ENCODE data around the gene GATAD2A. TPM values are rescaled to one million over a fixed set of nuclear protein-coding genes. Genes with fewer than 3 reads are reported as not detected.

The GATAD2A gene
- total and polyA plus RNA-seq, 2 of the 13 experiments (the other 11 are each of a cell fraction or from before 2014, with no cell fraction given), result 16.8 to 28.6 TPM

- CTCF ChIA-PET (ENCODE audit: low intra/inter-chr PET ratio, low total read pairs), result no interaction called here
- peak; percentile 73 for ATAC-seq
- Histone ChIP-seq H3K4me2 (ENCODE audit: low read depth, low read length) (no peak overlapping the region), H4K20me1 (ENCODE audit: insufficient read depth, low read length) (no peaks in the 10 kb centered on the region), H3K9ac (ENCODE audit: insufficient read depth, low read depth, low read length) (no peak overlapping the region), H3K4me3 (replicated peaks in 1 of 3; ENCODE audit: insufficient read depth in 1 of 3, low read depth in 2 of 3, low read length in 3 of 3) (no peak overlapping the region), H3K27me3 (ENCODE audit: control insufficient read depth in 1 of 2, insufficient read depth in 2 of 2, low read length in 2 of 2) (peaks cover 3 to 42% of the 10 kb centered on the region in 2 experiments; a peak in 4 of 5 replicates), H3K36me3 (replicated peaks in 1 of 2; ENCODE audit: control insufficient read depth in 1 of 2, insufficient read depth in 2 of 2, low read length in 2 of 2) (no peaks in the 10 kb centered on the region), H2AFZ (ENCODE audit: low read length) (no peak overlapping the region), H3K9me3 (ENCODE audit: low read length) (no peaks in the 10 kb centered on the region), H3K27ac (ENCODE audit: extremely low read length, insufficient read depth, low read length) (no peak overlapping the region), H3K79me2 (ENCODE audit: insufficient read depth, low read length) (no peaks in the 10 kb centered on the region), H3K4me1 (ENCODE audit: insufficient read depth, low read length) (no peaks in the 10 kb centered on the region)
- BruUV-seq (replicated peaks), result no TSS peak
- intact Hi-C loops (cut with micrococcal nuclease; ENCODE audit: unreplicated experiment) (no loop called here), in situ Hi-C loops (cut with HindIII; ENCODE audit: extremely low pct_ligation_motif_present, low pct_unique_long_range_greater_than_20kb) (loop anchor here (25.0 kb wide), 1 partner anchor 1010 kb away; the partner anchor contains the start of gene ZNF737)
- WGBS (ENCODE audit: low lambda C conversion rate), result 30% methylated on average over 1 of the region's 6 CpGs
- no peak for DNase-seq (ENCODE audit: low spot score)
- POLR2A ChIA-PET, result no interaction called here
- FAIRE-seq, result no peak
- TF ChIP-seq STAG1 (CRISPR knock-in tag; IDR thresholded peaks at IDR 0.05) (peak; percentile 46), SMARCE1 (IDR thresholded peaks at IDR 0.05; ENCODE audit: borderline replicate concordance) (no peak), ZBTB1 (CRISPR knock-in tag; IDR thresholded peaks at IDR 0.05; ENCODE audit: borderline replicate concordance) (no peak), KDM6A (CRISPR knock-in tag; IDR thresholded peaks at IDR 0.05; ENCODE audit: low read depth) (no peak), TBX3 (IDR thresholded peaks at IDR 0.05; ENCODE audit: borderline replicate concordance) (no peak), ZFP90 (CRISPR knock-in tag; IDR thresholded peaks at IDR 0.05; ENCODE audit: borderline replicate concordance) (no peak), PRDM10 (CRISPR knock-in tag; IDR thresholded peaks at IDR 0.05; ENCODE audit: low read depth) (no peak), ZBTB37 (CRISPR knock-in tag; IDR thresholded peaks at IDR 0.05) (no peak), ATF4 (CRISPR knock-in tag; IDR thresholded peaks at IDR 0.05) (no peak), DPF2 (CRISPR knock-in tag; IDR thresholded peaks at IDR 0.05; ENCODE audit: borderline replicate concordance, low read depth) (no peak), CTCF (CRISPR knock-in tag; IDR thresholded peaks at IDR 0.05) (peak; percentile 58), ZNF121 (CRISPR knock-in tag; IDR thresholded peaks at IDR 0.05) (peak; percentile 60; the same call in 1 of the 2 replicates), HNRNPL (IDR thresholded peaks at IDR 0.05; ENCODE audit: low read depth, low read length) (no peak), ZNF841 (CRISPR knock-in tag; IDR thresholded peaks at IDR 0.05; ENCODE audit: borderline replicate concordance) (no peak), THRA (CRISPR knock-in tag; IDR thresholded peaks at IDR 0.05; ENCODE audit: borderline replicate concordance) (no peak), ZMYM3 (CRISPR knock-in tag; IDR thresholded peaks at IDR 0.05) (peak; percentile 11; the same call in 1 of the 2 replicates)
Measured at GRCh38 chr19:19552798-19553197, 147.3 kb downstream of the GATAD2A start.
